Ecto neural progenitor cell (in vitro differentiated cells): Measurements from ENCODE around the gene PRKD3.

Source experiments
- DNase-seq: peaks from one replicate; pipeline ENCODE4 v3.0.0-alpha.2; 2018; ENCODE audit warnings: low spot score

PRKD3 gene

GRCh38 chr2:37324786-37325624, at the start of gene PRKD3:
Gene PRKD3, minus strand, starts transcription at chr2:37324833. Its CDS starts 8,309 bp downstream, at chr2:37316524.
- DNase-seq = no peak

- no peak for DNase-seq
Measured at GRCh38 chr2:37372000-37372399, 47.4 kb upstream of the PRKD3 start.

- no peak for DNase-seq
Measured at GRCh38 chr2:37370666-37371065, 46.0 kb upstream of the PRKD3 start.

- no peak for DNase-seq
Measured at GRCh38 chr2:37367984-37368383, 43.4 kb upstream of the PRKD3 start.

GRCh38 chr2:37367310-37367709, 42.7 kb upstream of the PRKD3 start:
- no peak for DNase-seq

- DNase-seq = no peak
Measured at GRCh38 chr2:37366773-37367172, 42.1 kb upstream of the PRKD3 start.

- DNase-seq = no peak
Measured at GRCh38 chr2:37365669-37366068, 41.0 kb upstream of the PRKD3 start.

- DNase-seq = no peak
Measured at GRCh38 chr2:37364351-37364750, 39.7 kb upstream of the PRKD3 start.

GRCh38 chr2:37361994-37362698, 37.5 kb upstream of the PRKD3 start:
- DNase-seq = no peak

GRCh38 chr2:37361216-37361815, 36.7 kb upstream of the PRKD3 start:
- DNase-seq = no peak

- no peak for DNase-seq
Measured at GRCh38 chr2:37358466-37358865, 33.8 kb upstream of the PRKD3 start.

- DNase-seq = no peak
Measured at GRCh38 chr2:37357530-37357929, 32.9 kb upstream of the PRKD3 start.

GRCh38 chr2:37357069-37357468, 32.4 kb upstream of the PRKD3 start:
- no peak for DNase-seq

GRCh38 chr2:37356299-37356698, 31.7 kb upstream of the PRKD3 start:
- DNase-seq = no peak

GRCh38 chr2:37355735-37356134, 31.1 kb upstream of the PRKD3 start:
- no peak for DNase-seq

- DNase-seq = no peak
Measured at GRCh38 chr2:37354531-37354930, 29.9 kb upstream of the PRKD3 start.

- DNase-seq = no peak
Measured at GRCh38 chr2:37350034-37350433, 25.4 kb upstream of the PRKD3 start.

- no peak for DNase-seq
Measured at GRCh38 chr2:37349231-37349860, 24.7 kb upstream of the PRKD3 start.

GRCh38 chr2:37348155-37348554, 23.5 kb upstream of the PRKD3 start:
- no peak for DNase-seq

GRCh38 chr2:37344453-37345361, 20.1 kb upstream of the PRKD3 start, which contains the start of gene QPCT:
Gene QPCT, plus strand, starts transcription at chr2:37344630. Its CDS starts 102 bp downstream, at chr2:37344732.
- DNase-seq = no peak
